Panc1 (cell line): ENCODE data around the gene TANC1. TPM values are rescaled to one million over a fixed set of nuclear protein-coding genes. Genes with fewer than 3 reads are reported as not detected.
A peak's percentile ranks its signal among the peaks of the same experiment; 100 is the strongest.

Experiments used
- ATAC-seq: fragments of 200-7000 bp; cut with Tn5 transposase; 2 replicates; pipeline ENCODE4 v1.9.1; 2020; ENCODE audit warnings: mild to moderate bottlenecking, moderate library complexity
- BruUV-seq: library from RNA; stranded (reverse); fragments of 400-500 nt; replicated peaks from 2 replicates; lab custom pipeline; 2021; lab: Mats Ljungman, UMichigan
- CTCF ChIA-PET: fragments of 300-600 bp; sonication (Branson Sonifier 250); formaldehyde crosslinking; loops from one replicate; lab custom pipeline; 2022; ENCODE audit warnings: antibody characterized with exemption; lab: Charles Lee
- POLR2A ChIA-PET: fragments of 300-600 bp; sonication (Branson Sonifier 250); formaldehyde crosslinking; loops from one replicate; lab custom pipeline; 2022; ENCODE audit warnings: antibody characterized with exemption; lab: Charles Lee
- DNase-seq: peaks from one replicate; pipeline ENCODE4 v3.0.0-alpha.2; 2010; ENCODE audit warnings: low read depth, low spot score
- H3K27ac ChIP-seq: 2 replicates; pipeline ENCODE4 v1.5.1; 2011; ENCODE audit warnings: mild to moderate bottlenecking, low read length, inconsistent platforms
- H3K27me3 ChIP-seq: fragments of 200-500 bp; sonication (Bioruptor generic); 2 replicates; pipeline ENCODE4 v1.6.0; 2014; ENCODE audit warnings: low read length, inconsistent platforms; ENCODE audit not compliant: control insufficient read depth, insufficient read depth
- H3K36me3 ChIP-seq: fragments of 200-500 bp; sonication (Bioruptor generic); 2 replicates; pipeline ENCODE4 v1.5.1; 2014; ENCODE audit warnings: inconsistent platforms, mild to moderate bottlenecking, low read length, moderate library complexity; ENCODE audit not compliant: control insufficient read depth, insufficient read depth
- H3K4me1 ChIP-seq: 2 replicates; pipeline ENCODE4 v1.5.1; 2011; ENCODE audit warnings: inconsistent platforms, mild to moderate bottlenecking, low read length, moderate library complexity; ENCODE audit not compliant: control insufficient read depth, insufficient read depth
- H3K4me3 ChIP-seq, 2 experiments: 2 replicates each; pipeline ENCODE4 v1.5.1; 2011 to 2012; ENCODE audit warnings: low read depth in 2 of 2, low read length in 2 of 2, mild to moderate bottlenecking in 2 of 2, inconsistent platforms in 1 of 2, moderate library complexity in 1 of 2
- H3K9me3 ChIP-seq: fragments of 200-500 bp; sonication (Bioruptor generic); 2 replicates; pipeline ENCODE4 v1.5.1; 2014; ENCODE audit warnings: low read depth, mild to moderate bottlenecking, inconsistent platforms, low read length, moderate library complexity; ENCODE audit not compliant: control insufficient read depth, insufficient read depth
- CTCF ChIP-seq: fragments of 450-650 bp; IDR thresholded peaks from 2 replicates; pipeline ENCODE4 v1.5.1; 2017; ENCODE audit warnings: mild to moderate bottlenecking
- POLR2AphosphoS5 ChIP-seq: IDR thresholded peaks from 2 replicates; pipeline ENCODE4 v1.6.1; 2012; ENCODE audit warnings: mild to moderate bottlenecking, low read depth, low read length, moderate library complexity
- REST ChIP-seq, 2 experiments: IDR thresholded peaks; 2 replicates each; pipeline ENCODE4 v1.6.1; 2011 to 2012; ENCODE audit warnings: low read depth in 2 of 2, control low read depth in 1 of 2, low read length in 1 of 2, mild to moderate bottlenecking in 1 of 2, moderate library complexity in 1 of 2; ENCODE audit not compliant: insufficient read depth in 1 of 2
- SIN3A ChIP-seq: IDR thresholded peaks from 2 replicates; pipeline ENCODE4 v1.6.1; 2012; ENCODE audit warnings: low read depth, mild to moderate bottlenecking, low read length, moderate library complexity, borderline replicate concordance; ENCODE audit not compliant: insufficient read depth
- TCF7L2 ChIP-seq: IDR thresholded peaks from 2 replicates; pipeline ENCODE4 v1.6.1; 2011; ENCODE audit warnings: mild to moderate bottlenecking, low read depth, low read length, inconsistent platforms
- in situ Hi-C: cut with HindIII; loops from 2 replicates; pipeline ENCODE4 v1.10.0; 2016; ENCODE audit warnings: low sequenced_read_pairs, low pct_unique_long_range_greater_than_20kb
- intact Hi-C: fragments of 100-400 bp; cut with micrococcal nuclease; formaldehyde crosslinking; loops from one replicate; pipeline ENCODE4 v1.10.0; 2022; ENCODE audit not compliant: unreplicated experiment
- total RNA-seq: library from RNA; stranded (reverse); gene quantifications from one replicate; pipeline ENCODE4 v1.2.1, GENCODE V29; 2021; ENCODE audit not compliant: unreplicated experiment

TANC1 gene
- total RNA-seq, 1 experiment from 2014 or later: 44.3 TPM

- Histone ChIP-seq H3K4me1 (peaks cover 54% of the 10 kb centered on the region), H3K27me3 (no peaks in the 10 kb centered on the region), H3K9me3 (no peaks in the 10 kb centered on the region), H3K27ac (peak overlapping the region; percentile 93), H3K36me3 (peaks cover 6% of the 10 kb centered on the region; the same call in 1 of the 2 replicates), H3K4me3 (peak overlapping the region; percentile 91 to 97)
- CTCF ChIA-PET: interaction anchor here (0.6 kb wide), 1 partner anchor 39 kb away, joined by 5 read pairs; no protein-coding TSS in a partner anchor
- no peak for DNase-seq
- intact Hi-C loops: no loop called here
- TF ChIP-seq CTCF (no peak), SIN3A (no peak)
- in situ Hi-C loops: no loop called here
- ATAC-seq: no peak
- POLR2A ChIA-PET: no interaction called here
- BruUV-seq: no TSS peak
Observed at GRCh38 chr2:158970241-158970751, 1.9 kb downstream of the TANC1 start.

GRCh38 chr2:158973116-158973956, 4.9 kb downstream of the TANC1 start:
- peaks cover 6% of the 10 kb centered on the region; the same call in 1 of the 2 replicates for H3K36me3 ChIP-seq
- in situ Hi-C loops: no loop called here
- no peak for TF ChIP-seq POLR2AphosphoS5
- no peak for TF ChIP-seq SIN3A
- no peak for TF ChIP-seq REST (IDR thresholded peaks at IDR 0.05; ENCODE audit: insufficient read depth in 1 of 2, low read depth in 2 of 2, low read length in 1 of 2)
- no peak for TF ChIP-seq TCF7L2
- TF ChIP-seq CTCF: no peak
- no peaks in the 10 kb centered on the region for H3K9me3 ChIP-seq
- H3K4me3 ChIP-seq: no peak overlapping the region
- H3K27ac ChIP-seq: peak overlapping the region; percentile 29
- intact Hi-C loops: no loop called here
- ChIA-PET CTCF (no interaction called here), POLR2A (no interaction called here)
- H3K27me3 ChIP-seq: no peaks in the 10 kb centered on the region
- no TSS peak for BruUV-seq
- ATAC-seq (no peak), DNase-seq (no peak)
- peaks cover 40% of the 10 kb centered on the region for H3K4me1 ChIP-seq
